K562 (cell line): Measurements from ENCODE around the gene DSCAM.

Experiments
- CTCF ChIP-seq, 3 experiments: IDR thresholded peaks in 2 of 3; conservative IDR thresholded peaks in 1 of 3; 2 replicates each; pipeline ENCODE4 v1.5.1; 2011 to 2012; ENCODE audit warnings: low read length in 3 of 3, mild to moderate bottlenecking in 3 of 3, control low read depth in 2 of 3, improper control_type of control experiment in 1 of 3, inconsistent platforms in 1 of 3, low read depth in 1 of 3, mixed read lengths in 1 of 3, moderate library complexity in 1 of 3; ENCODE audit not compliant: insufficient read depth in 2 of 3
- DPF2 ChIP-seq: fragments of 450-650 bp; IDR thresholded peaks from 2 replicates; pipeline ENCODE4 v1.6.1; 2016
- EP300 ChIP-seq: IDR thresholded peaks from 2 replicates; pipeline ENCODE4 v1.6.1; 2012; ENCODE audit warnings: low read length, improper control_type of control experiment
- KDM1A ChIP-seq, 2 experiments: fragments of 450-650 bp; IDR thresholded peaks; 2 replicates each; pipeline ENCODE4 v1.6.1; 2016; ENCODE audit warnings: mild to moderate bottlenecking in 2 of 2
- MCM3 ChIP-seq: fragments of 450-650 bp; IDR thresholded peaks from 2 replicates; pipeline ENCODE4 v1.6.1; 2016
- TAF1 ChIP-seq: IDR thresholded peaks from 2 replicates; pipeline ENCODE4 v1.6.1; 2011; ENCODE audit warnings: mild to moderate bottlenecking, low read length, moderate library complexity; ENCODE audit not compliant: insufficient read depth, control insufficient read depth, severe bottlenecking; ENCODE audit errors: extremely low read depth
- USF2 ChIP-seq: sonication (generic); formaldehyde crosslinking; IDR thresholded peaks from 2 replicates; pipeline ENCODE4 v1.5.0; 2020; ENCODE audit warnings: missing genetic modification reagents
- ZKSCAN8 ChIP-seq: fragments of 200-800 bp; sonication (Bioruptor generic); IDR thresholded peaks from 2 replicates; pipeline ENCODE4 v1.6.1; 2016; ENCODE audit warnings: missing genetic modification characterization, missing compliant biosample characterization
- TF ChIP-seq, protein P1 (sequence below): sonication (generic); formaldehyde crosslinking; IDR thresholded peaks from 2 replicates; pipeline ENCODE4 v1.8.1; 2023; ENCODE audit warnings: mild to moderate bottlenecking, missing genetic modification reagents
- TF ChIP-seq, protein P2 (sequence below), 3 experiments: fragments of 200-800 bp in 1 of 3; sonication (Bioruptor generic) in 1 of 3; sonication (generic) in 1 of 3; formaldehyde crosslinking in 1 of 3; IDR thresholded peaks; 2 replicates each; pipeline versions ENCODE4 v1.6.1 to v1.8.0; 2016 to 2022; ENCODE audit warnings: mild to moderate bottlenecking in 2 of 3, missing compliant biosample characterization in 2 of 3, missing genetic modification characterization in 2 of 3, missing genetic modification reagents in 1 of 3

DNA sequence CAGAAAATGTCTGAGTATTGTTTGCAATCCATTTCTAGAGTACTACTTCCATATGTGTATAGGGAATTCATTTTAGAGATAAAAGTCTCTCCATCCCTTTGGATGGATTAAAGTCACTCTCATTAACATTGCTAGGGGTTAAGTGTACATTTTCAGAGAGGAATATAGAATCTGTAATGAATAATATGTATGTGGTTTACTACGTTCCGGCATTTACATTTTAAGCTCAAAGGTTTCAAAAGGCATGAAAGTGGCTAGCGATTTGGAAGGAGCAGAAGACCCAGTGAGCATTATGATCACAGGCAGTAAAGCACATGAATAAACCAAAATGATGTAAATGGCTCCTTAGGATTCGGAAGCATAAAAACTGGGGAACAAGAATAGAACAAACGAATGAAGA, 123.0 kb downstream of the DSCAM start:
- TF ChIP-seq DPF2 (no peak), ZKSCAN8 (CRISPR knock-in tag) (no peak), KDM1A (IDR thresholded peaks at IDR 0.05) (no peak), CTCF (IDR thresholded peaks at IDR 0.05 in 2 of 3, conservative IDR thresholded peaks at IDR 0.05 in 1 of 3; ENCODE audit: insufficient read depth in 2 of 3, low read depth in 1 of 3, low read length in 3 of 3) (no peak), TAF1 (no peak), USF2 (CRISPR knock-in tag) (no peak), EP300 (no peak), MCM3 (no peak)
- TF ChIP-seq, protein P1, sequence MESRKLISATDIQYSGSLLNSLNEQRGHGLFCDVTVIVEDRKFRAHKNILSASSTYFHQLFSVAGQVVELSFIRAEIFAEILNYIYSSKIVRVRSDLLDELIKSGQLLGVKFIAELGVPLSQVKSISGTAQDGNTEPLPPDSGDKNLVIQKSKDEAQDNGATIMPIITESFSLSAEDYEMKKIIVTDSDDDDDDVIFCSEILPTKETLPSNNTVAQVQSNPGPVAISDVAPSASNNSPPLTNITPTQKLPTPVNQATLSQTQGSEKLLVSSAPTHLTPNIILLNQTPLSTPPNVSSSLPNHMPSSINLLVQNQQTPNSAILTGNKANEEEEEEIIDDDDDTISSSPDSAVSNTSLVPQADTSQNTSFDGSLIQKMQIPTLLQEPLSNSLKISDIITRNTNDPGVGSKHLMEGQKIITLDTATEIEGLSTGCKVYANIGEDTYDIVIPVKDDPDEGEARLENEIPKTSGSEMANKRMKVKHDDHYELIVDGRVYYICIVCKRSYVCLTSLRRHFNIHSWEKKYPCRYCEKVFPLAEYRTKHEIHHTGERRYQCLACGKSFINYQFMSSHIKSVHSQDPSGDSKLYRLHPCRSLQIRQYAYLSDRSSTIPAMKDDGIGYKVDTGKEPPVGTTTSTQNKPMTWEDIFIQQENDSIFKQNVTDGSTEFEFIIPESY (CRISPR knock-in tag): no peak
- TF ChIP-seq, protein P2, sequence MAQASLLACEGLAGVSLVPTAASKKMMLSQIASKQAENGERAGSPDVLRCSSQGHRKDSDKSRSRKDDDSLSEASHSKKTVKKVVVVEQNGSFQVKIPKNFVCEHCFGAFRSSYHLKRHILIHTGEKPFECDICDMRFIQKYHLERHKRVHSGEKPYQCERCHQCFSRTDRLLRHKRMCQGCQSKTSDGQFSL (CRISPR knock-in tag; IDR thresholded peaks at IDR 0.05): no peak
- TF ChIP-seq, protein P2 (tag; IDR thresholded peaks at IDR 0.05): no peak
